GM23338 (cell line): ENCODE results near the gene NFIA. TPM values are rescaled to one million over a fixed set of nuclear protein-coding genes. Genes with fewer than 3 reads are reported as not detected.

Experiments used
- EZH2 ChIP-seq: fragments of 200-600 bp; sonication (generic); IDR thresholded peaks from one replicate; pipeline ENCODE4 v1.8.0; 2017; ENCODE audit warnings: antibody characterized with exemption, mild to moderate bottlenecking, low read depth; ENCODE audit not compliant: unreplicated experiment
- NANOG ChIP-seq: IDR thresholded peaks from 2 replicates; pipeline ENCODE4 v1.6.1; 2016; ENCODE audit warnings: antibody characterized with exemption, borderline replicate concordance
- POLR2AphosphoS5 ChIP-seq: IDR thresholded peaks from 2 replicates; pipeline ENCODE4 v1.6.1; 2016; ENCODE audit warnings: antibody characterized with exemption, low read depth
- STAT1 ChIP-seq: IDR thresholded peaks from one replicate; pipeline ENCODE4 v1.6.1; 2016; ENCODE audit warnings: antibody characterized with exemption; ENCODE audit not compliant: unreplicated experiment
- ZNF114 ChIP-seq: fragments of 250-450 bp; sonication (Bioruptor Pico); IDR thresholded peaks from 2 replicates; pipeline ENCODE4 v1.5.0; 2020; ENCODE audit warnings: mild to moderate bottlenecking, moderate library complexity
- ZNF331 ChIP-seq: fragments of 250-450 bp; sonication (Bioruptor Pico); IDR thresholded peaks from 2 replicates; pipeline ENCODE4 v1.5.0; 2020; ENCODE audit warnings: low read depth, mild to moderate bottlenecking, moderate library complexity
- polyA plus RNA-seq: library from polyadenylated mRNA; unstranded; fragments of >200 nt; fragmentation: Nextera tagmentation; extraction: Ambion mirVana; gene quantifications from 2 replicates; pipeline ENCODE4 v1.2.1, GENCODE V29; 2016
- total RNA-seq: library from RNA; depleted of rRNA; stranded (reverse); fragments of >200 nt; shearing (Covaris generic); gene quantifications from 2 replicates; pipeline ENCODE4 v1.2.3, GENCODE V29; 2014
- TF ChIP-seq, protein P1 (sequence below): fragments of 250-450 bp; sonication (Bioruptor Pico); IDR thresholded peaks from 2 replicates; pipeline ENCODE4 v1.5.0; 2020; ENCODE audit warnings: mild to moderate bottlenecking, moderate library complexity
- TF ChIP-seq, protein P2 (sequence below): IDR thresholded peaks from one replicate; pipeline ENCODE4 v1.6.1; 2018; ENCODE audit warnings: antibody characterized with exemption; ENCODE audit not compliant: unreplicated experiment
- TF ChIP-seq, protein P3 (sequence below), 2 experiments: fragments of 200-600 bp in 1 of 2; sonication (generic) in 1 of 2; conservative IDR thresholded peaks; 2 replicates each; pipeline versions ENCODE4 v1.5.1 to v1.6.1; 2016 to 2017; ENCODE audit warnings: antibody characterized with exemption in 2 of 2, low read depth in 2 of 2, mild to moderate bottlenecking in 2 of 2, moderate library complexity in 1 of 2

Gene NFIA
- total and polyA plus RNA-seq, 2 experiments from 2014 or later: 0.97 to 2.3 TPM

DNA sequence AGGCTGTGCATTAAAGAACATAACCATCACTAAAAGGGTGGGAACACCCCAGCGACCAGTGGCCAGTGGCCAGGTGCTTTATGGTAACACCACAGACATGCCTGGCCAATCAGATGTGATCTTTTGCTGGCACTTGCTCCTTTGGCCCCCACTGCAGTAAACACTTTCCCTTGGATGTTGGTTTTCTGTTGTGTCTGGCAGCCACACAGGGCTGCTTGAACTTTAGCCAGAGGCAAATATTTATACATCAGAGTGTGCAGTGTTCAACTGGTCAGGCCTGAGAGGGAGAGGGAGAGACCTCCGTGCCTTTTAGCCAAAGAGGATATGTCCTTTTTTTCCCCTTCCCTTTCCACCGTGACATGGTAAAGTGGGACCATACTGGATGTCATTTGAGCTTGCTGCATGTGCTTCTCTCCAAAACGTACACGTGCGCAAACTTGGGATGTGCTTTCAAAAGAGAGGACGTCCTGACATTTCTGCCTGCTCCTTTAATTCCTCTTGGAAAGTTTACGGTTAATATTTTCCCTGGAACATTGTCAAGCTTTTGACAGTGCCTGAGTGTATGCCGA, 101.2 kb downstream of the NFIA start (continued):
- TF ChIP-seq, protein P1, sequence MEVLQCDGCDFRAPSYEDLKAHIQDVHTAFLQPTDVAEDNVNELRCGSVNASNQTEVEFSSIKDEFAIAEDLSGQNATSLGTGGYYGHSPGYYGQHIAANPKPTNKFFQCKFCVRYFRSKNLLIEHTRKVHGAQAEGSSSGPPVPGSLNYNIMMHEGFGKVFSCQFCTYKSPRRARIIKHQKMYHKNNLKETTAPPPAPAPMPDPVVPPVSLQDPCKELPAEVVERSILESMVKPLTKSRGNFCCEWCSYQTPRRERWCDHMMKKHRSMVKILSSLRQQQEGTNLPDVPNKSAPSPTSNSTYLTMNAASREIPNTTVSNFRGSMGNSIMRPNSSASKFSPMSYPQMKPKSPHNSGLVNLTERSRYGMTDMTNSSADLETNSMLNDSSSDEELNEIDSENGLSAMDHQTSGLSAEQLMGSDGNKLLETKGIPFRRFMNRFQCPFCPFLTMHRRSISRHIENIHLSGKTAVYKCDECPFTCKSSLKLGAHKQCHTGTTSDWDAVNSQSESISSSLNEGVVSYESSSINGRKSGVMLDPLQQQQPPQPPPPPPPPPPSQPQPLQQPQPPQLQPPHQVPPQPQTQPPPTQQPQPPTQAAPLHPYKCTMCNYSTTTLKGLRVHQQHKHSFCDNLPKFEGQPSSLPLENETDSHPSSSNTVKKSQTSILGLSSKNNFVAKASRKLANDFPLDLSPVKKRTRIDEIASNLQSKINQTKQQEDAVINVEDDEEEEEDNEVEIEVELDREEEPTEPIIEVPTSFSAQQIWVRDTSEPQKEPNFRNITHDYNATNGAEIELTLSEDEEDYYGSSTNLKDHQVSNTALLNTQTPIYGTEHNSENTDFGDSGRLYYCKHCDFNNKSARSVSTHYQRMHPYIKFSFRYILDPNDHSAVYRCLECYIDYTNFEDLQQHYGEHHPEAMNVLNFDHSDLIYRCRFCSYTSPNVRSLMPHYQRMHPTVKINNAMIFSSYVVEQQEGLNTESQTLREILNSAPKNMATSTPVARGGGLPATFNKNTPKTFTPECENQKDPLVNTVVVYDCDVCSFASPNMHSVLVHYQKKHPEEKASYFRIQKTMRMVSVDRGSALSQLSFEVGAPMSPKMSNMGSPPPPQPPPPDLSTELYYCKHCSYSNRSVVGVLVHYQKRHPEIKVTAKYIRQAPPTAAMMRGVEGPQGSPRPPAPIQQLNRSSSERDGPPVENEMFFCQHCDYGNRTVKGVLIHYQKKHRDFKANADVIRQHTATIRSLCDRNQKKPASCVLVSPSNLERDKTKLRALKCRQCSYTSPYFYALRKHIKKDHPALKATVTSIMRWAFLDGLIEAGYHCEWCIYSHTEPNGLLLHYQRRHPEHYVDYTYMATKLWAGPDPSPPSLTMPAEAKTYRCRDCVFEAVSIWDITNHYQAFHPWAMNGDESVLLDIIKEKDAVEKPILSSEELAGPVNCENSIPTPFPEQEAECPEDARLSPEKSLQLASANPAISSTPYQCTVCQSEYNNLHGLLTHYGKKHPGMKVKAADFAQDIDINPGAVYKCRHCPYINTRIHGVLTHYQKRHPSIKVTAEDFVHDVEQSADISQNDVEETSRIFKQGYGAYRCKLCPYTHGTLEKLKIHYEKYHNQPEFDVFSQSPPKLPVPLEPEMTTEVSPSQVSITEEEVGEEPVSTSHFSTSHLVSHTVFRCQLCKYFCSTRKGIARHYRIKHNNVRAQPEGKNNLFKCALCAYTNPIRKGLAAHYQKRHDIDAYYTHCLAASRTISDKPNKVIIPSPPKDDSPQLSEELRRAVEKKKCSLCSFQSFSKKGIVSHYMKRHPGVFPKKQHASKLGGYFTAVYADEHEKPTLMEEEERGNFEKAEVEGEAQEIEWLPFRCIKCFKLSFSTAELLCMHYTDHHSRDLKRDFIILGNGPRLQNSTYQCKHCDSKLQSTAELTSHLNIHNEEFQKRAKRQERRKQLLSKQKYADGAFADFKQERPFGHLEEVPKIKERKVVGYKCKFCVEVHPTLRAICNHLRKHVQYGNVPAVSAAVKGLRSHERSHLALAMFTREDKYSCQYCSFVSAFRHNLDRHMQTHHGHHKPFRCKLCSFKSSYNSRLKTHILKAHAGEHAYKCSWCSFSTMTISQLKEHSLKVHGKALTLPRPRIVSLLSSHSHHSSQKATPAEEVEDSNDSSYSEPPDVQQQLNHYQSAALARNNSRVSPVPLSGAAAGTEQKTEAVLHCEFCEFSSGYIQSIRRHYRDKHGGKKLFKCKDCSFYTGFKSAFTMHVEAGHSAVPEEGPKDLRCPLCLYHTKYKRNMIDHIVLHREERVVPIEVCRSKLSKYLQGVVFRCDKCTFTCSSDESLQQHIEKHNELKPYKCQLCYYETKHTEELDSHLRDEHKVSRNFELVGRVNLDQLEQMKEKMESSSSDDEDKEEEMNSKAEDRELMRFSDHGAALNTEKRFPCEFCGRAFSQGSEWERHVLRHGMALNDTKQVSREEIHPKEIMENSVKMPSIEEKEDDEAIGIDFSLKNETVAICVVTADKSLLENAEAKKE (CRISPR knock-in tag): no peak
- no peak for TF ChIP-seq ZNF331
- TF ChIP-seq, protein P2, sequence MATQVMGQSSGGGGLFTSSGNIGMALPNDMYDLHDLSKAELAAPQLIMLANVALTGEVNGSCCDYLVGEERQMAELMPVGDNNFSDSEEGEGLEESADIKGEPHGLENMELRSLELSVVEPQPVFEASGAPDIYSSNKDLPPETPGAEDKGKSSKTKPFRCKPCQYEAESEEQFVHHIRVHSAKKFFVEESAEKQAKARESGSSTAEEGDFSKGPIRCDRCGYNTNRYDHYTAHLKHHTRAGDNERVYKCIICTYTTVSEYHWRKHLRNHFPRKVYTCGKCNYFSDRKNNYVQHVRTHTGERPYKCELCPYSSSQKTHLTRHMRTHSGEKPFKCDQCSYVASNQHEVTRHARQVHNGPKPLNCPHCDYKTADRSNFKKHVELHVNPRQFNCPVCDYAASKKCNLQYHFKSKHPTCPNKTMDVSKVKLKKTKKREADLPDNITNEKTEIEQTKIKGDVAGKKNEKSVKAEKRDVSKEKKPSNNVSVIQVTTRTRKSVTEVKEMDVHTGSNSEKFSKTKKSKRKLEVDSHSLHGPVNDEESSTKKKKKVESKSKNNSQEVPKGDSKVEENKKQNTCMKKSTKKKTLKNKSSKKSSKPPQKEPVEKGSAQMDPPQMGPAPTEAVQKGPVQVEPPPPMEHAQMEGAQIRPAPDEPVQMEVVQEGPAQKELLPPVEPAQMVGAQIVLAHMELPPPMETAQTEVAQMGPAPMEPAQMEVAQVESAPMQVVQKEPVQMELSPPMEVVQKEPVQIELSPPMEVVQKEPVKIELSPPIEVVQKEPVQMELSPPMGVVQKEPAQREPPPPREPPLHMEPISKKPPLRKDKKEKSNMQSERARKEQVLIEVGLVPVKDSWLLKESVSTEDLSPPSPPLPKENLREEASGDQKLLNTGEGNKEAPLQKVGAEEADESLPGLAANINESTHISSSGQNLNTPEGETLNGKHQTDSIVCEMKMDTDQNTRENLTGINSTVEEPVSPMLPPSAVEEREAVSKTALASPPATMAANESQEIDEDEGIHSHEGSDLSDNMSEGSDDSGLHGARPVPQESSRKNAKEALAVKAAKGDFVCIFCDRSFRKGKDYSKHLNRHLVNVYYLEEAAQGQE: no peak
- TF ChIP-seq POLR2AphosphoS5: no peak
- no peak for TF ChIP-seq ZNF114 (CRISPR knock-in tag)
- TF ChIP-seq NANOG: no peak
- TF ChIP-seq, protein P3, sequence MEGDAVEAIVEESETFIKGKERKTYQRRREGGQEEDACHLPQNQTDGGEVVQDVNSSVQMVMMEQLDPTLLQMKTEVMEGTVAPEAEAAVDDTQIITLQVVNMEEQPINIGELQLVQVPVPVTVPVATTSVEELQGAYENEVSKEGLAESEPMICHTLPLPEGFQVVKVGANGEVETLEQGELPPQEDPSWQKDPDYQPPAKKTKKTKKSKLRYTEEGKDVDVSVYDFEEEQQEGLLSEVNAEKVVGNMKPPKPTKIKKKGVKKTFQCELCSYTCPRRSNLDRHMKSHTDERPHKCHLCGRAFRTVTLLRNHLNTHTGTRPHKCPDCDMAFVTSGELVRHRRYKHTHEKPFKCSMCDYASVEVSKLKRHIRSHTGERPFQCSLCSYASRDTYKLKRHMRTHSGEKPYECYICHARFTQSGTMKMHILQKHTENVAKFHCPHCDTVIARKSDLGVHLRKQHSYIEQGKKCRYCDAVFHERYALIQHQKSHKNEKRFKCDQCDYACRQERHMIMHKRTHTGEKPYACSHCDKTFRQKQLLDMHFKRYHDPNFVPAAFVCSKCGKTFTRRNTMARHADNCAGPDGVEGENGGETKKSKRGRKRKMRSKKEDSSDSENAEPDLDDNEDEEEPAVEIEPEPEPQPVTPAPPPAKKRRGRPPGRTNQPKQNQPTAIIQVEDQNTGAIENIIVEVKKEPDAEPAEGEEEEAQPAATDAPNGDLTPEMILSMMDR (conservative IDR thresholded peaks at IDR 0.05; ENCODE audit: low read depth in 2 of 2): no peak
- TF ChIP-seq STAT1: no peak
- TF ChIP-seq EZH2: no peak
